DMS114 treated with DMSO at 0.1 percent for 48 hours (cell line): ENCODE data around the gene PDE9A.
A peak's percentile ranks its signal among the peaks of the same experiment; 100 is the strongest.
"Not testable (repeated sequence)": the region's sequence is repeated elsewhere in the genome, so short reads cannot be mapped to it uniquely, and the experiment has no call there.

Source experiments
- DNase-seq: peaks from one replicate; lab custom pipeline; 2025; ENCODE audit not compliant: unreplicated experiment; lab: John Stamatoyannopoulos, UW

PDE9A gene

DNA sequence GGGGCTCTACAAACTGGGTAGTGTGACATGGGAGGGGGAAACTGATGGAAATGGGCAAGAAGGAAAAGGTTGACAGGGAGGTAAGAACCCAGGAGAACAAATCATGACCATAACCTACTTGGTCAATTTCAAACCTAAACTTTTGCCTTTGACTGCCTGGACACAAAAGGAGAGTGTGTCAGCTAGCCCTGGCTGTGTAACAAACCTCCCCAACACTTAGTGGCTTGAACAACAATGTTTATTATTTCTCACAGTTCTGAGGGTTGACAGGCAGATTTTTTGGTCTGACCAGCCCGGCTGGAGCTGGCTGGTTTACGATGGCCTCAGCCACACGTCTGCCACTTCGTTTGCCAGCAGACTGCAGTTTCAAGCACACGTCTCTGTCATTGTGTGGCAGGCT lies 133.5 kb downstream of the PDE9A start:
- DNase-seq, result no peak

DNA sequence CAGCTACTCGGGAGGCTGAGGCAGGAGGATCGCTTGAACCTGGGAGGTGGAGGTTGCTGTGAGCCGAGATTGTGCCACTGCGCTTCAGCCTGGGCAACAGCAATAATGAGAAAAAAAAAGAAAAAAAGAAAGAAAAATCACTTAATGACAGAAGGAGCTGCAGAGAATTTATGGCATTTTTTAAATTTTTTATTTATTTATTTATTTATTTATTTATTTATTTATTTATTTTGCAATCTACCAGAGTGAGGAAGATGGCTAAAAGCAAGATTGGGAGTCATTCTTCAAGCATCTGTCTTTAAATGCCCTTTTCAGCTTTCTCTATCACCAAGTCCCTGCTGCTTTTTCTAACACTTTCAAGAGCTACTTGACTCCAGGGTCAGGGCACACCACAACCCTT lies 134.2 kb downstream of the PDE9A start:
- no peak for DNase-seq

DNA sequence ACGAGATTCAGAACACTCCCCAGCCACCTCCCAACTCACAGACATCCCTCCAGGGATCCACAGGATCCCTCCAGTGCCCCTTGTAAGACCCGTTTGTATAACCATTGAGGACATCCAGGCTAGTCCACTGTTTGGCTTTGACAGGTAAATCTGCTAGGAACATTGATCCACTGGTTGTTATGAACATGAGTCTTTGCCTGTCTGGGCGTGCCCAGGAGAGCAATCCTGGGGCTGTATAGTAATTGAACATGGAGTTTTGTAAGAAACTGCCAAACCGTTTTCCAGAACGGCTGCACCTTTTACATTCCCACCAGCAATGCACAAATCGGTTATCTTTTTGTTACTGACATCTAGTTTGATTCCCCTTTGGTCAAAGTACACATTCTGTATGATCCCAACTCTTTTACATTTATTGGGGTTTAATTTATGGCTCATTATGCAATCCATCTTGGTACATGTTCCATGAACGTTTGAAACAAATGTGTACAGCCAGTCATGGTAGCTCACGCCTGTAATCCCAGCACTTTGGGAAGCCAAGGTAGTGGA lies 137.2 kb downstream of the PDE9A start:
- DNase-seq, result no peak

DNA sequence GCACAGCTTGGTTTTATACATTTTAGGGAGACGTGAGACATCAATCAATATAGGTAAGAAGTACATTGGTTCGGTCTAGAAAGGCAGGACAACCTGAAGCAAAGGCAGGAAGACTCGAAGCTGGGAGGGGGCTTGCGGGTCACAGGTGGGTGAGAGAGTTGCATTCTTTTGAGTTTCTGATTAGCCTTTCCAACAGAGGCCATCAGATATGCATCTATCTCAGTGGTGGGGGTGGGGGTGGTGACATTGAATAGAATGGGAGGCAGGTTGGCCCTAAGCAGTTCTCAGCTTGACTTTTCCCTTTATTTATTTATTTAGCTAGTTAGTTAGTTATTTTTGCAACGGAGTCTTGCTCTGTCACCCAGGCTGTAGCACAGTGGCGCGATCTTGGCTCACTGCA lies 140.4 kb downstream of the PDE9A start:
- no peak for DNase-seq

DNA sequence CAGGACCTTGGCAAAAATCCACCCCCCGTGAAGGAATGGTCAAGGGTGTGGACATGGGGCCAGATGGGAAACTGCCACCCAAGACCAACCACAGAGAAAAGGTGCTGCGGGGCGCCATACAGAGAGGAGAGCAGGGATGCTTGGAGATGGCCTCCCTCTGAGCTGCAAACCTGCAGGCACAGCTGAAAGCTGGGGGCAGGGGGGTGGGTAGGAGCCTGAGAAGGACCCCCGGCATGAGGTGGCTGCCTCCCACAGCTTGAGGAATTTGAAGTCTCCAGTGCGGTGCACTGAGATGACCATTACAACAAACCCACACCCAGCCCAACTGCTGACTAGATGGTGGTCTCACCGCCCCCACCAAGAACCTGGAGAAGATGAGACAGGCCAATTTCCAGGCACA lies 141.1 kb downstream of the PDE9A start:
- DNase-seq, result no peak

DNA sequence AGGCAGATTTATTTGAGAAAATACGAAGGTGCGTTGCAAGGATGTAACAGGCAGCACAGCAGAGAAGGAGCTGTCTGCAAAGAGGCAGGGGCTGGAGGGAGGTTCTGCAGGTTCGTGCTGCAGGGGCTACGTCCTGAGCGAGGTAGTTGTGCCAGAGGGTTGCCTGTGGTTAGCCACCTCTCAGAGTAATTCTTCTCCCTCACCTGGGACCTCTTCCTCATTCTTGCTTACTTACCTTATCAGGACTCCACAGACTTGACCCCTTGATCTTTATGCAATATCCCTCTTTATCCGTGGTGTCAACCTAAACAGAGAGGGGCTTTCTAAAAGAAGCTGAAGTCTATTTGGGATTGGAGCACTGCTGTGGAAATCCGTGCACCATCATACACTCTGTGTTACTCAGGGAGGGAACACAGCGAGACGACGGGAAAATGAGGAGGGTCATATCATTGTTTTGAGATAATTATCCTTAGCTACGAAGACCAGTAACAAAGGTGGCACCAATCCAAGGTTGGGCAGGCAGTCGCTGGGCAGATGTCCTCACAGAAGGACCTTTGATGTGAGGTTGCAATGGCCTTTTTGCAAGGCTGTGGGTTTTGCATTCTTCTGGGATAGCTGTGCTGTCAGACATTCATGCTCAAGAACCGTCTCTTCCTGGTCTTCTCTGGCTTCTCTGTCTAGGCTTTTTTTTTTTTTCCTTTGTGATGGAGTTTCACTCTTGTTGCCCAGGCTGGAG lies 143.1 kb downstream of the PDE9A start:
- no peak for DNase-seq

DNA sequence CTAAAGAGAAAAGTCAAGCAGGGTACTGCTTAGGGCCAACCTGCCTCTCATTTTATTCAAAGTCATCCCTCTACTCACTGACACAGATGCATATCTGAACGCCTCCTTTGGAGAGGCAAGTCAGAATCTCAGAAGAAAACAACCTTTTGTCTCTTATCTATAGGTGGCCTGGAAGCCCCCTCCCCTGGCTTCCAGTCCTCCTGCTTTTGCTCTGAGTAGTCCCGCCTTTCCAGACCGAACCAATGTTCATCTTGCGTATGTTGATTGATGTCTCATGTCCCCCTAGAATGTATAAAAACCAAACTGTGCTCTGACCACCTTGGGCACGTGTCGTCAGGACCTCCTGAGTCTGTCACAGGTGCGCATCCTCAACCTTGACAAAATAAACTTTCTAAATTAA lies 144.1 kb downstream of the PDE9A start:
- no peak for DNase-seq

DNA sequence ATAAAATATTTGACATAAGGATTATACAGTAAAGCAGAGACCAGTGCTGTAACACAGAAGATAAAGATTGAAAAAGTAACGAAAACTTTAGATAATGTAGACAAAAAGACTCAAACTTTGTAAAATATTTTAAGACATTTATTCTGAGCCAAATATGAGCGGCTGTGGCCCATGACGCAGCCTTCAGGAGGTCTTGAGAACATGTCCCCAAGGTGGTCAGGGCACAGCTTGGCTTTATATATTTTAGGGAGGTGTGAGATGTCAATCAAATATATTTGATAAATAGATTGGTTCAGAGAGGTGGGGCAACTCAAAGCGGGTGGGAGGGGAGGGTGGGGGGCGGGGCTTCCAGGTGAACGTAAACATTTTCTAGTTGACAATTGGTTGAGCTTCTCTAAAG lies 144.7 kb downstream of the PDE9A start:
- no peak for DNase-seq

DNA sequence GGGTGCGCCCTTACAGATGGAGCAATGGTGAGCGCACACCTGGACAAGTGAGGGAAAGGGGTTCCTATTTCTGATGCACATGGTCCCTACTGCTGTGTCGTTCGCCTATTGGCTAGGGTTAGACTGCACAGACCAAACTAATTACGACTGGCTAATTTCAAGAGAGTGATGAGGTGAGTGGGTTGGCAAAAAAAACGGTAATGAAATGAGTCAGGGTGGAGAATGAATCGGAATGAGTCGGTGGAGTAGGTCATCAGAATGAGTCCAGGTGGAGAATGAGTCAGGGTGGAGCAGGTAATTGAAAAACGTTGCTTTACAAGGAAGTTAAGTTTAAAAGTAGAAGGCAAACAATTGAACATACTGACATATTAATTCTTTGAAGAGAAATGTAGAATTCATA lies 146.1 kb downstream of the PDE9A start:
- DNase-seq, result no peak

DNA sequence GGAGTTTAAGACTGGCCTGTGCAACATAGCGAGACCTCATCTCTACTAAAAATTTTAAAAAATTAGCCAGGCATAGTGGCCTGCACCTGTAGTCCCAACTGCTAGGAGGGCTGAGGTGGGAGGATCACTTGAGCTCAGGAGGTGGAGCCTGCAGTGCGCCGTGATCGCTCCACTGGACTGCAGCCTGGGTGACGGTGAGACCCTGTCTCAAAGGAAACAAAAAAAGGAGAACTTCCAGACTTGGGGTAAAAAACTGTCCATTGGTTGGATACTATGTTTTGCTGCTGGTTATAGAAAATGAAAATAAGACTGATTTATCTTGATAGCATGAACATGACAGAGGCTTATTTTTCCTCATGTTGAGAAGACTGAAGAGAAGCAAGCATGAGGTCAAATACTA lies 146.5 kb downstream of the PDE9A start:
- no peak for DNase-seq

DNA sequence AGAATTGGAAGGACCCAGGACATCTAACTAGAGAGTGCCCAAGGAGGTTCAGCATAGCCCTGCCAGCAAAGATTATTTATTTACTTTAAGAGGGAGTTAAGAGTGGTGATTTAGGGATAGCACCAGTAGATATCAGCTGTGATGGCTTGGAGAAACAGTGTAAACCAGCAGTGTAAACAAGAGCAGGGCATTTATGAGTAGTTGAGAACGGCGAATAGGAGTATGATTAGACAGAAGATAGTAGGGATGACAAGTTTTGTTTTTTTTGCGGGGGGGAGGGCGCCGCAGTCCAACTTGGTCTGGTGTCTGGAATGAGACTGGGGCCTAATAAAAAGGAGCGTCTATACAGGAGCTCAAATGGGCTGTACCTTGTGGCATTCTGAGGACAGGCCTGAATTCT lies 148.2 kb downstream of the PDE9A start:
- not testable (repeated sequence) for DNase-seq

DNA sequence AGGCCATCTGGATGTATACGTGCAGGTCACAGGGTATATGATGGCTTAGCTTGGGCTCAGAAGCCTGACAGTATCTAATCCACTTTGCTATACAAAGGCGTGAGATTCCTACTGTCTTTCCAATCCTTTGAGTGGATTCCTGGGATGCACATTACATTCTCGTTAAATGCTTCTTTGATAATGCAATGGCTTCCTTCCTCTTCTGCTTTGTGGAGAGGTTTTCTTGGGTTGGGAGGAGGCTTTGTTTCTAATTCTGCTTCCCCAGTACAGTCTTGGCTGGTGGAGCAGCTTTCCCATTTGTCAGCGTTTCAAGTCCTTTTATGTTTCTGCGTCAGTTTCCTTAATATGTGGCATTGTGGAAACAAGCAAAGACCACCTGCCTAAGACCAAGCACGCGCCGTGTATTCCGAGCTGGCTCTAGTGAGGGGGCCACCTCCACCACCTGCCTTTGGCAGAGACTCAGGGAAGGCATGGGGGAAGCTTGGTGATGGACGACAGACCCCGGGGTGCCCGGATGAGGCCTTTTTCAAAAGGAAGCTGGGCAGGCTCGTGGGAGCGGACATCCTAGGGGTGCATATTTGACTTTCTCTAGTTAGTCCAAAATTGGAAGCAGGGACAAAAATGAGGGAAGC lies 153.2 kb downstream of the PDE9A start:
- DNase-seq, result no peak

DNA sequence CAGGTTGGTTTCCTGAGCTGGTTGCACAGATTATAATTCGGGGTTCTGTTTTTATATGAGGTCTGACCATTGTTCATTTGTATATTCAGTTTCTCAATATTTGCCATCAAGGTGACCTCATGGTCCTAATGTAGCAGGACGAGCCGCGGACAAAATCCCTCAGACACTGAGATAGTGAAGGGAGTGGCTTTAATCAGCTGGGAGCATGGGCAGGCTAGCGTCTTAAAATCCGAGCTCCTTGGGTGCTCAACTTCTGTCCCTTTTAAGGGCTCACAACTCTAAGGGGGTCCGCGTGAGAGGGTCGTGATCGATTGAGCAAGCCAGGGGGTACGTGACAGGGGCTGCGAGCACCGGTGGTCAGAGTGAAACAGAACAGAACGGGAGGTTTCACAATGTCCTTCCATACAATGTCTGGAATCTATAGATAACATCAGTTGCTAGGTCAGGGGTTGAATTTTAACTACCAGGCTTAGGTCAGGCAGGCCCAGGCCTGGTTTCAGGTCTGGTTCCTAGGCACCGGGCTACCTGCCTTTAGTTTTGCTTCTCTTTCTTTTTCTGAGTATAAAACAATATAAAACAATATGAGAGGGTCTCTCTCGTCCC lies 154.0 kb downstream of the PDE9A start:
- not testable (repeated sequence) for DNase-seq

DNA sequence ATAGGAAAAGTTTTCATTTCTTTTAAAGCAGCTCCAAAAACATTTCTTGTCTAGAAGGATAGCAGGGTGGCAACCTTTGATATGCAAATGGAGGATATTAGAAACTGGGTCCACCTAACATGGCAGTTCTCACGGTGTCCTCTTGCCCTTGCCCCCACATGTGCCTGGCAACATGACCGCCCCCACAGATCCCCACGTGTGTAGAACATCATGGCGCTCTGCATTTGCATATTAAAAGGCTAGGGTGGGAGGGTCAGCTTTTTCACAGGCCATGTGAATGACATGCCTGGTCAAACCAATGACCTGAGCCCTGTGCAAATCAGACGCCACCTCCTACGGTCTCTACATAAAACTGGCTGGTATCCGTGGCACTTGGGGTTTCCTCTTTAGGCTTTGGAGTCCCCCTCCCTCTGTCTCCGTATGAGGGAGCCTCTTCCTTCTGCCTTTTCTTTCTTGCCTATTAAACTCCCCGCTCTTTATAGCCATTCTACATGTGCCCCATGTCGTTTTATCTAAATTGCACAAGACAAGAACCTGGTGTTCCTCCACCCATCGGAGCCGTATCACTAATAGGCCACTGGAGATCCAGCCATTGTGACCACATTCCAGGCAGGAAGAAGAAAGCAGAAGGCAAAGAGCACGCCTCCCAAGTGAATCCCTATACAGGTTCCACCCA lies 154.7 kb downstream of the PDE9A start:
- no peak for DNase-seq

DNA sequence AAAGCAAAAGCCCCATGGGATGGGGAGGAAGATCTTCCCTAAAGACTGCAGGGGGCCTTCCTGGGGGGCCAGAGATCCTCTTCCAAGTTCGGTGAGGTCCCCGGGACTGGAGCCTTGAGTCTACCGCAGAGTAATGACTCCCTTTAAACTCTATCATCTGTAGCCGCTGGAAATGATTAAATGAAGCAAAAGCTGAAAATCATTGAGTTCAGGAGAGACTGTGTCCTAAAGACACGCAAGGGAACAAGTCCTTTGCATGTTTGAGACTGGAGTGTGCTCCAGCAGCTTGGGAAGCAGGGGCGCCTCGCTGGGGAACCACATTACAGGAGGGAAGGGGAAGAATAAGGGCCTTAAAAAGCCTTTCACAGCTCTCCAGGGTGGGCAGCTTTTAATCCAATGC lies 155.8 kb downstream of the PDE9A start:
- no peak for DNase-seq

DNA sequence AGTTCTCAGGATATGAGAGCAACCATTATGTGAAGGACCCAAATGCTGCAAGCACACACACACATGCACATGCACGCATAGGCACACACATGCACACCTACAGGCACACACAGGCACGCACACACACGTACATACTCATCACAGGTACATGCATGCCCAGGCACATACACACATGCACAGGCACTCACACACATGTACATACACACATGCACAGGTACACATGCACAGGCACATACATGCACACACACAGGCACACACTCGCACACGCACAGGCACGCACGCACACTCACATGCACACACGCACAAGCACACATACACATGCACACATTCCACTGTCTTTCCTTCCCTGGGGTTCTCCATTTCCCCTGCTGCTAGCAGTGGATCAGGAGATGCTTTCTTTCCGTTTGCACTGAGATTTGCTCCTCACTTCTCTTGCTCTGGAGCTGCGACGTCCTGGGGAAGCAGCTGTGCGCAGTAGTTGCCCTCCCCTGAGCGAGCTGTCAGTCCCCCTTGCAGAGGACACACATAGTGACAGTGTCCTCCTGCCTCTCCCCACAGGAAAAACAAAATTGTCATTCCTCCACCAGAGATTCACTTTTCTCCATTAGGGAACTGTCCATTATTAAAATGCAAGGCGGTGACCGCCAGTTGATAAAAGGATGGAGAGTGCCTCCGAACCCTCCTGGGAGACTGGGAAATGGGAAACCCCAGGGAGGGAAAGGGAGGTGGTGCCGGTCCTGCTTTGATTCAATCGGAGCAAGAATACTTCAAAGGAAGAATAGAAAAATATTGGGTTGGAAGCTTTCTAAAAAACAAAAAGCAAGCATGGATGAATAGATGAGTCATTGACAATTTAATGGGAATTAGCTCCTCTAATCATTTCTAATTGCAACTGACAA lies 156.4 kb downstream of the PDE9A start:
- DNase-seq, result no peak

DNA sequence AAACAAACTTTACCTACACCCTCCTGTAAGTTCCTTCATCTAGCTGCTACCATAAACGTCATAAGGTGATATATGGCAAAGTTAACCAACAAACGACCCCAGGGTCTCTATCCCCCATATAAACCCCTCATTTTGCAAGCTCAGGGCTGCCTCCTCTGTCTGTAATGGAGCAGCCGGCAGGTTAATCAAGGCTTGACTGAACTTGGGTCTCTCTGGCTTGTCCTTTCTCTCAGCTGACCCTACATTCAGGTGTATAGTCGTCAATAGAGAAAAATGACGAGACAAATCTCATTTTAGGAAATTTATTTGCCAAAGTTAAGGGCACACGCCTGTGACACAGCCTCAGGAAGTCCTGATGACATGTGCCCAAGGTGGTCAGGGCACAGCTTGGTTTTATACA lies 158.5 kb downstream of the PDE9A start:
- no peak for DNase-seq

DNA sequence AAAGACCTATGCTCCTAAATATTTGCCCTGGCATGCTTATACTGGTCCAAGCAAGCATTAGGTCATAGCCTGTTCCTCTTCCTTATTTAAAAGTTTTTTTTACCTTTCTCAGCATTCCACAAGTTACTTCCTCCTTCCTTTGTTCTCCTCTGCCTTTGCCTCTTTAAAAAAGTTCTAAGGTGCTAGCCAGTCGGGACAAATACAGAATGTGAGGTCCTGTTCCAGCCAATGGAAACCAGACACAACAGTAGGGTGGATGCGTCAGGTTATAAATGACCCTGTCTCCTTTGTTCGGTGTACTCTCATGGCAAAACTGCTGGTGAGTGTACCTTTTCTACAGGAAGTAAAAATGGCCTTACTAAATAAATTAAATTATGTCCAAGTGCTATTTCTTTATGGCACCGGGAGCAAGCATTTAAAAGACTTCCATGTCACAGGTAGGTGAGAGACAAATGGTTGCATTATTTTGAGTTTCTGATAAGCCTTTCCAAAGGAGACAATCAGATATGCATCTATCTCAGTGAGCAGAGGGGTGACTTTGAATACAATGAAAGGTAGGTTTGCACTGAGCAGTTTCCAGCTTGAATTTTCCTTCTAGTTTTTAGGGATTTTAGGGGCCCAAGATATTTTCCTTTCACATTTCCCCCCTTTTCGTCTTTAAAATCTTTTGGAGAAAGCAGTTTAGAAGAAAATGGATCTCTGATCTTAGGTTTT lies 159.3 kb downstream of the PDE9A start:
- not testable (repeated sequence) for DNase-seq

DNA sequence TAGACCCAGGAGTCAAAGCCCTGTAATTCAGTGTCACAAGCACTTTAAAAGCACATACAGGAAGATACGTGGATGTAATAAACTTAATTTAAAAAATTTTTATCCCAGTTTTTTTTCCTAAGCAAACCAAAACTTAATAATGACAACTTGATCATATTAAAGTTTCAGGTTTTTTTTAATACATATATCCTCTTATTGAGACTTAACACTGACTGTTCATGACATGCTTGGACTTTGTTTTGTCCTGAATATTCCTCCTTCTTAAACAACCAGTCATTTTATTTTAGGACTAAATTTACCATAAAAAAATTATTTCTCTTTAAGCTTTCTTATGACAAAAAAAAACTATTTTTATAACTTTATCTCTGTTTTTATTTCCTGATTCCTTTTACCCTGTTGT lies 161.8 kb downstream of the PDE9A start:
- peak; percentile 17 for DNase-seq

DNA sequence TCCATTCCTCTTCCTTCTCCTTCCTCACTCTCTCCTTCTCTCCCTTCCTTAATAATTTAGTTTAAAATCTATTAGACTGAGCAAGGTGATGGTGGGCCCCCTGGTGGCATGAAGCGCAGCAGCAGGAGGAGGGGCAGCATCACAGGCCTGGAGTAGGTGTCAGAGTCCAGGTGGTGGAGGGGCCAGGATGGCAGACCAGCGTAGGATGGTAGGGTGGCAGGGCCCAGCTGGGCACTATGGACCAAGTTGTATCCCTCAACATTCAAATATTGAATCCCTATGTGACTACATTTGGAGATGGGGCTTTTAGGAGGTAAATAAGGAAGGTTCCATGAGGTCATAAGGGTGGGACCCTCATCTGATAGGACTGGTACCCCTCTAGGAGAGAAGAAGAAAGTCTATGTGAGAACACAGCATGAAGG lies 164.9 kb downstream of the PDE9A start:
- DNase-seq, result no peak
